Neural crest cell (in vitro differentiated cells): Measurements from ENCODE around the gene MAP3K7CL. TPM values are rescaled to one million over a fixed set of nuclear protein-coding genes. Genes with fewer than 3 reads are reported as not detected.

ENCODE experiments used
- DNase-seq: peaks from one replicate; pipeline ENCODE4 v3.0.0; 2021; ENCODE audit warnings: low read depth, mixed read lengths, low spot score
- H3K27ac Mint-ChIP-seq: one replicate; pipeline ENCODE4 v1.8.0; 2021; ENCODE audit warnings: mild to moderate bottlenecking, mixed read lengths; ENCODE audit not compliant: unreplicated experiment
- H3K27me3 Mint-ChIP-seq: 2 replicates; pipeline ENCODE4 v1.8.0; 2021; ENCODE audit warnings: low read depth, mild to moderate bottlenecking, mixed read lengths
- H3K36me3 Mint-ChIP-seq: 2 replicates; pipeline ENCODE4 v1.8.0; 2021; ENCODE audit warnings: low read depth, mild to moderate bottlenecking, mixed read lengths
- H3K4me1 Mint-ChIP-seq: 2 replicates; pipeline ENCODE4 v1.8.0; 2021; ENCODE audit warnings: mixed read lengths
- H3K4me3 Mint-ChIP-seq: one replicate; pipeline ENCODE4 v1.8.0; 2021; ENCODE audit warnings: mild to moderate bottlenecking, mixed read lengths
- H3K9me3 Mint-ChIP-seq: 2 replicates; pipeline ENCODE4 v1.8.0; 2021; ENCODE audit warnings: mixed read lengths
- CTCF ChIP-seq: fragments of 200-600 bp; sonication (generic); conservative IDR thresholded peaks from 2 replicates; pipeline ENCODE4 v1.5.0; 2021; ENCODE audit warnings: antibody characterized with exemption, mild to moderate bottlenecking
- total RNA-seq: library from RNA; stranded (reverse); gene quantifications from 2 replicates; pipeline ENCODE4 v1.2.1, GENCODE V29; 2021

Gene MAP3K7CL
- total RNA-seq, 1 donor from 2014 or later, result not detected

GRCh38 chr21:29104239-29104708 lies 26.2 kb upstream of the MAP3K7CL start:
- no peak for DNase-seq
- no peak for TF ChIP-seq CTCF
- Mint-ChIP-seq H3K9me3 (peaks cover 2% of the 10 kb centered on the region), H3K27ac (no peak overlapping the region), H3K4me1 (peaks cover 4% of the 10 kb centered on the region), H3K36me3 (no peaks in the 10 kb centered on the region), H3K27me3 (no peaks in the 10 kb centered on the region), H3K4me3 (no peak overlapping the region)

DNA sequence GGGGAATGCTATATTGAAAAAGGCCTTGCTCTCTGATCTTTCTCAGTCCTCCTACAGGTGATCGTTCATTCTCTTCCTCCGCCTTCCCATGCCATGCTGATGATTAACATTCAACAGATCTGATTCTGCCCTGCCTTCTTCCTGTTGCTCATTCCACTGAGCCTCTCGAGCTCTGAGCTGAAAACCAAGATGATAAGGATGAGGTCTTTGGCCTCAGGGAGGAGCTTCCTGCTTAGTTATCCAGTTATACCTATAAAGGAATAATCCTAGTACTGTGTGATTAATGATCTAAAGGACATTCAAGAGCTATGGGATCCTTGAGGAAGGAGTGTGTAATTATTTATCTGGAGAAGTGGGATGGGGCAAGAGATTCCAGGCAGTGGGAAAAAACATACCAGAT lies 25.2 kb upstream of the MAP3K7CL start:
- Mint-ChIP-seq H3K4me3 (no peak overlapping the region), H3K36me3 (no peaks in the 10 kb centered on the region), H3K4me1 (peaks cover under 1% of the 10 kb centered on the region), H3K27ac (no peak overlapping the region), H3K27me3 (no peaks in the 10 kb centered on the region), H3K9me3 (no peaks in the 10 kb centered on the region)
- no peak for TF ChIP-seq CTCF
- DNase-seq, result no peak

DNA sequence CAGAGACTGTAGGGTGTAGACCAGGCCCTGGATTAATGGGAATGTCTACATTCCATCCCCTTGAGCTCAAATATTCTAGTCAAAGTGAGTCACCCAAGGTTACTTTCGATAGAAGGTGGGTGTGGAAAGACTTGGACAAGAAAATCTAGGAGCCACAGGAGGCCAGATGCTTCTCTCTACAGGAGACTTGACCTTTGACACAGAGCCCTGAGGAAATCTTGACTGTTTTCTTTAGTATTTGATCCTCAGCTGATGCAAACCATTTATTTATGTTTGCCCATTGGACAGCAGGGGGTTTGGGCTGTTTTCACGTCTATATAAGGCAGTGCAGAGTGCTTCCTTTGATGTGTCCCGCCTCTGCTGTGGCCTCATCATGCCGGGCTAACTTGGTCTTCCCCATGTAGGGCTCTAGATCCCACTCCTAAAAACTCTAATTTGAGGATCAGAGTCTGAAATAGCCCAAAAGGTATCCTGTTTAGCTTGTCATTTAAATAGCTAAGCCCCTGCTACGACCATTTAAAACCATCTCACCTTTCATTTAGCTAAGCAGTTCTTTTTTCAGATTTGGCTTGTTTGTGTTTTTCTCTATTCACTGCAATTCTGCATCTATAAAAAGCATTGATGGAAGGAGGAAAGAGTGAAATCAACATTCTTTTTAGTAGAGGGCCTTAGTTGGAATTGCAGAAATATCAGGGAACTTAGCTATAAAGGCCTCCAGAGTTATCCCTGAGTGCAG lies 15.5 kb upstream of the MAP3K7CL start:
- TF ChIP-seq CTCF, result no peak
- H3K36me3 Mint-ChIP-seq, result no peaks in the 10 kb centered on the region
- no peaks in the 10 kb centered on the region for H3K27me3 Mint-ChIP-seq
- H3K27ac Mint-ChIP-seq, result no peak overlapping the region
- H3K4me1 Mint-ChIP-seq, result peaks cover 15% of the 10 kb centered on the region
- no peak overlapping the region for H3K4me3 Mint-ChIP-seq
- DNase-seq, result no peak
- no peaks in the 10 kb centered on the region for H3K9me3 Mint-ChIP-seq

- no peaks in the 10 kb centered on the region for H3K27me3 Mint-ChIP-seq
- no peak overlapping the region for H3K4me3 Mint-ChIP-seq
- H3K27ac Mint-ChIP-seq, result no peak overlapping the region
- H3K4me1 Mint-ChIP-seq, result peaks cover 15% of the 10 kb centered on the region
- no peaks in the 10 kb centered on the region for H3K9me3 Mint-ChIP-seq
- no peak for TF ChIP-seq CTCF
- no peak for DNase-seq
- no peaks in the 10 kb centered on the region for H3K36me3 Mint-ChIP-seq
Measured at GRCh38 chr21:29115899-29116298, 14.5 kb upstream of the MAP3K7CL start.

GRCh38 chr21:29117372-29117955 lies 13.0 kb upstream of the MAP3K7CL start:
- Mint-ChIP-seq H3K27me3 (peaks cover 2% of the 10 kb centered on the region), H3K9me3 (no peaks in the 10 kb centered on the region), H3K4me1 (peaks cover 15% of the 10 kb centered on the region), H3K4me3 (no peak overlapping the region), H3K36me3 (no peaks in the 10 kb centered on the region), H3K27ac (no peak overlapping the region)
- no peak for TF ChIP-seq CTCF
- no peak for DNase-seq
